Activated naive CD8-positive, alpha-beta T cell treated with anti-CD3 and anti-CD28 coated beads for 36 hours (primary cell): Measurements from ENCODE around the gene DHDH. TPM values are rescaled to one million over a fixed set of nuclear protein-coding genes. Genes with fewer than 3 reads are reported as not detected.

ENCODE experiments used
- DNase-seq: peaks from one replicate; pipeline ENCODE4 v3.0.0; 2021
- H3K27ac Mint-ChIP-seq: one replicate; pipeline ENCODE4 v1.8.0; 2022; ENCODE audit warnings: mild to moderate bottlenecking, moderate library complexity, mixed read lengths
- H3K27me3 Mint-ChIP-seq: one replicate; pipeline ENCODE4 v1.8.0; 2022; ENCODE audit warnings: mild to moderate bottlenecking, mixed read lengths
- H3K36me3 Mint-ChIP-seq: one replicate; pipeline ENCODE4 v1.8.0; 2021; ENCODE audit warnings: mild to moderate bottlenecking, mixed read lengths
- H3K4me1 Mint-ChIP-seq: one replicate; pipeline ENCODE4 v1.8.0; 2021; ENCODE audit warnings: mixed read lengths
- H3K4me3 Mint-ChIP-seq: one replicate; pipeline ENCODE4 v1.8.0; 2022; ENCODE audit warnings: mild to moderate bottlenecking, moderate library complexity, mixed read lengths
- H3K9me3 Mint-ChIP-seq: one replicate; pipeline ENCODE4 v1.8.0; 2022; ENCODE audit warnings: mixed read lengths
- total RNA-seq, 2 experiments: library from RNA; stranded (reverse); gene quantifications; one replicate each; pipeline ENCODE4 v1.2.3, GENCODE V29; 2021

DHDH gene
- total RNA-seq, 2 experiments from 2014 or later: 0.74 to 1.1 TPM

GRCh38 chr19:48953141-48953540 is 19.6 kb downstream of the DHDH start:
- Mint-ChIP-seq H3K4me1 (peaks cover 21% of the 10 kb centered on the region), H3K27ac (no peak overlapping the region), H3K36me3 (peaks cover 23% of the 10 kb centered on the region), H3K9me3 (peaks cover 2% of the 10 kb centered on the region), H3K4me3 (no peak overlapping the region), H3K27me3 (no peaks in the 10 kb centered on the region)
- DNase-seq: no peak

- peaks cover 23% of the 10 kb centered on the region for H3K4me1 Mint-ChIP-seq
- DNase-seq: no peak
- peak overlapping the region; percentile 84 for H3K4me3 Mint-ChIP-seq
- no peaks in the 10 kb centered on the region for H3K9me3 Mint-ChIP-seq
- no peaks in the 10 kb centered on the region for H3K27me3 Mint-ChIP-seq
- peak overlapping the region; percentile 90 for H3K27ac Mint-ChIP-seq
- H3K36me3 Mint-ChIP-seq: peaks cover 29% of the 10 kb centered on the region
These were observed 20.6 kb downstream of the DHDH start for GRCh38 chr19:48953990-48954594.

- Mint-ChIP-seq H3K27me3 (no peaks in the 10 kb centered on the region), H3K27ac (peak within 1 kb of the TSS; percentile 90), H3K4me3 (peak within 1 kb of the TSS; percentile 94), H3K36me3 (peaks cover 34% of the 10 kb centered on the region), H3K4me1 (peaks cover 25% of the 10 kb centered on the region), H3K9me3 (no peaks in the 10 kb centered on the region)
- DNase-seq: peak; percentile 98
These were observed 21.3 kb downstream of the DHDH start, which contains the start of gene BAX for GRCh38 chr19:48954595-48955307. Gene BAX (plus strand): TSS chr19:48954875. CDS start chr19:48954929, 54 bp downstream.

- H3K36me3 Mint-ChIP-seq: peaks cover 34% of the 10 kb centered on the region
- peaks cover 25% of the 10 kb centered on the region for H3K4me1 Mint-ChIP-seq
- H3K27ac Mint-ChIP-seq: peak overlapping the region; percentile 89
- peak overlapping the region; percentile 94 for H3K4me3 Mint-ChIP-seq
- H3K27me3 Mint-ChIP-seq: no peaks in the 10 kb centered on the region
- no peaks in the 10 kb centered on the region for H3K9me3 Mint-ChIP-seq
- DNase-seq: no peak
These were observed 21.9 kb downstream of the DHDH start for GRCh38 chr19:48955308-48955958.

GRCh38 chr19:48958006-48958405 is 24.5 kb downstream of the DHDH start:
- H3K4me1 Mint-ChIP-seq: peaks cover 42% of the 10 kb centered on the region
- no peak overlapping the region for H3K4me3 Mint-ChIP-seq
- H3K36me3 Mint-ChIP-seq: peaks cover 42% of the 10 kb centered on the region
- no peak for DNase-seq
- no peaks in the 10 kb centered on the region for H3K27me3 Mint-ChIP-seq
- H3K27ac Mint-ChIP-seq: no peak overlapping the region
- no peaks in the 10 kb centered on the region for H3K9me3 Mint-ChIP-seq

- Mint-ChIP-seq H3K27me3 (no peaks in the 10 kb centered on the region), H3K4me1 (peaks cover 54% of the 10 kb centered on the region), H3K27ac (no peak overlapping the region), H3K9me3 (no peaks in the 10 kb centered on the region), H3K4me3 (no peak overlapping the region), H3K36me3 (peaks cover 44% of the 10 kb centered on the region)
- DNase-seq: peak; percentile 17
These were observed 26.1 kb downstream of the DHDH start for GRCh38 chr19:48959341-48960239.

GRCh38 chr19:48961051-48961649 is 27.7 kb downstream of the DHDH start:
- Mint-ChIP-seq H3K4me3 (no peak overlapping the region), H3K9me3 (no peaks in the 10 kb centered on the region), H3K36me3 (peaks cover 49% of the 10 kb centered on the region), H3K27ac (peak overlapping the region; percentile 38), H3K4me1 (peaks cover 50% of the 10 kb centered on the region), H3K27me3 (peaks cover 4% of the 10 kb centered on the region)
- DNase-seq: peak; percentile 8

GRCh38 chr19:48961673-48962028 is 28.2 kb downstream of the DHDH start:
- DNase-seq: no peak
- Mint-ChIP-seq H3K27ac (peak overlapping the region; percentile 97), H3K27me3 (peaks cover 4% of the 10 kb centered on the region), H3K9me3 (peaks cover 3% of the 10 kb centered on the region), H3K4me1 (peaks cover 52% of the 10 kb centered on the region), H3K36me3 (peaks cover 50% of the 10 kb centered on the region), H3K4me3 (peak overlapping the region; percentile 99)

- Mint-ChIP-seq H3K4me3 (peak overlapping the region; percentile 99), H3K4me1 (peaks cover 53% of the 10 kb centered on the region), H3K27ac (peak overlapping the region; percentile 97), H3K36me3 (peaks cover 51% of the 10 kb centered on the region), H3K9me3 (peaks cover 3% of the 10 kb centered on the region), H3K27me3 (peaks cover 4% of the 10 kb centered on the region)
- peak; percentile 59 for DNase-seq
These were observed 28.7 kb downstream of the DHDH start for GRCh38 chr19:48962029-48962848.

- H3K9me3 Mint-ChIP-seq: peaks cover 3% of the 10 kb centered on the region
- H3K27ac Mint-ChIP-seq: peak overlapping the region; percentile 97
- H3K4me1 Mint-ChIP-seq: peaks cover 53% of the 10 kb centered on the region
- peaks cover 4% of the 10 kb centered on the region for H3K27me3 Mint-ChIP-seq
- H3K4me3 Mint-ChIP-seq: peak overlapping the region; percentile 99
- peaks cover 52% of the 10 kb centered on the region for H3K36me3 Mint-ChIP-seq
- no peak for DNase-seq
These were observed 29.3 kb downstream of the DHDH start for GRCh38 chr19:48962849-48963165.

- H3K4me3 Mint-ChIP-seq: peak overlapping the region; percentile 99
- H3K4me1 Mint-ChIP-seq: peaks cover 51% of the 10 kb centered on the region
- peaks cover 3% of the 10 kb centered on the region for H3K9me3 Mint-ChIP-seq
- peak; percentile 82 for DNase-seq
- H3K27me3 Mint-ChIP-seq: peaks cover 4% of the 10 kb centered on the region
- peak overlapping the region; percentile 97 for H3K27ac Mint-ChIP-seq
- H3K36me3 Mint-ChIP-seq: peaks cover 46% of the 10 kb centered on the region
These were observed 30.1 kb downstream of the DHDH start for GRCh38 chr19:48963371-48964204.

- Mint-ChIP-seq H3K36me3 (peaks cover 40% of the 10 kb centered on the region), H3K9me3 (peaks cover 3% of the 10 kb centered on the region), H3K4me3 (peak overlapping the region; percentile 99), H3K27me3 (peaks cover 4% of the 10 kb centered on the region), H3K4me1 (peaks cover 49% of the 10 kb centered on the region), H3K27ac (peak overlapping the region; percentile 97)
- DNase-seq: peak; percentile 10
These were observed 30.9 kb downstream of the DHDH start for GRCh38 chr19:48964205-48965039.
